Endothelial cell (in vitro differentiated cells): ENCODE measurements around the gene FAM171A2. TPM values are rescaled to one million over a fixed set of nuclear protein-coding genes. Genes with fewer than 3 reads are reported as not detected.
A peak's percentile ranks its signal among the peaks of the same experiment; 100 is the strongest.

Experiments
- DNase-seq: peaks from one replicate; pipeline ENCODE4 v3.0.0; 2021; ENCODE audit warnings: low spot score
- H3K27ac Mint-ChIP-seq: one replicate; pipeline ENCODE4 v1.8.0; 2021; ENCODE audit warnings: mixed read lengths, inconsistent platforms; ENCODE audit not compliant: unreplicated experiment
- H3K27me3 Mint-ChIP-seq: one replicate; pipeline ENCODE4 v1.8.0; 2021; ENCODE audit warnings: mild to moderate bottlenecking, moderate library complexity, mixed read lengths, inconsistent platforms; ENCODE audit not compliant: unreplicated experiment
- H3K36me3 Mint-ChIP-seq: one replicate; pipeline ENCODE4 v1.8.0; 2021; ENCODE audit warnings: mild to moderate bottlenecking, low read depth, mixed read lengths, inconsistent platforms; ENCODE audit not compliant: unreplicated experiment
- H3K4me1 Mint-ChIP-seq: one replicate; pipeline ENCODE4 v1.8.0; 2021; ENCODE audit warnings: mild to moderate bottlenecking, mixed read lengths, inconsistent platforms; ENCODE audit not compliant: unreplicated experiment
- H3K4me3 Mint-ChIP-seq: one replicate; pipeline ENCODE4 v1.8.0; 2021; ENCODE audit warnings: mild to moderate bottlenecking, mixed read lengths, inconsistent platforms; ENCODE audit not compliant: unreplicated experiment
- H3K9me3 Mint-ChIP-seq: one replicate; pipeline ENCODE4 v1.8.0; 2021; ENCODE audit warnings: mixed read lengths, inconsistent platforms; ENCODE audit not compliant: unreplicated experiment
- CTCF ChIP-seq: fragments of 200-600 bp; sonication (generic); IDR thresholded peaks from one replicate; pipeline ENCODE4 v1.5.0; 2021; ENCODE audit warnings: antibody characterized with exemption; ENCODE audit not compliant: unreplicated experiment
- total RNA-seq: library from RNA; stranded (reverse); fragmentation: NEBNext Ultra II Directional; extraction: Animal tissue kit (Norgen Biotek cat#: 25700); gene quantifications from one replicate; pipeline ENCODE4 v1.2.1, GENCODE V29; 2021; ENCODE audit not compliant: unreplicated experiment

FAM171A2 gene
- total RNA-seq, 1 donor from 2014 or later, result 53.7 TPM

GRCh38 chr17:44318077-44318892, 45.4 kb downstream of the FAM171A2 start:
- Mint-ChIP-seq H3K27me3 (peaks cover 25% of the 10 kb centered on the region), H3K27ac (no peak overlapping the region), H3K9me3 (no peaks in the 10 kb centered on the region), H3K4me1 (peaks cover 9% of the 10 kb centered on the region), H3K4me3 (peak overlapping the region; percentile 18), H3K36me3 (peaks cover 18% of the 10 kb centered on the region)
- no peak for TF ChIP-seq CTCF
- no peak for DNase-seq

GRCh38 chr17:44317545-44317944, 46.1 kb downstream of the FAM171A2 start:
- DNase-seq, result no peak
- Mint-ChIP-seq H3K27me3 (peaks cover 26% of the 10 kb centered on the region), H3K36me3 (peaks cover 18% of the 10 kb centered on the region), H3K27ac (peak overlapping the region; percentile 80), H3K4me3 (peak overlapping the region; percentile 84), H3K4me1 (peaks cover 9% of the 10 kb centered on the region), H3K9me3 (no peaks in the 10 kb centered on the region)
- TF ChIP-seq CTCF, result no peak

GRCh38 chr17:44315760-44316731, 47.6 kb downstream of the FAM171A2 start:
- Mint-ChIP-seq H3K4me3 (peak overlapping the region; percentile 86), H3K36me3 (peaks cover 13% of the 10 kb centered on the region), H3K27ac (peak overlapping the region; percentile 9), H3K27me3 (peaks cover 25% of the 10 kb centered on the region), H3K9me3 (no peaks in the 10 kb centered on the region), H3K4me1 (peaks cover 9% of the 10 kb centered on the region)
- DNase-seq, result peak; percentile 23
- TF ChIP-seq CTCF, result no peak

- Mint-ChIP-seq H3K27me3 (peaks cover 25% of the 10 kb centered on the region), H3K27ac (no peak overlapping the region), H3K36me3 (peaks cover 12% of the 10 kb centered on the region), H3K4me1 (peaks cover 9% of the 10 kb centered on the region), H3K4me3 (peak overlapping the region; percentile 86), H3K9me3 (no peaks in the 10 kb centered on the region)
- DNase-seq, result peak; percentile 54
- TF ChIP-seq CTCF, result no peak
Observed at GRCh38 chr17:44314869-44315661, 48.6 kb downstream of the FAM171A2 start.
